SK-N-SH treated with all-trans-retinoic acid at 6 μM for 48 hours (cell line): ENCODE data around the gene PLGRKT.
"Not testable (repeated sequence)": the region's sequence is repeated elsewhere in the genome, so short reads cannot be mapped to it uniquely, and the experiment has no call there.

ENCODE experiments used
- ATAC-seq: fragments of 200-7000 bp; cut with Tn5 transposase; 3 replicates; pipeline ENCODE4 v1.9.1; 2020; ENCODE audit warnings: mild to moderate bottlenecking, moderate library complexity
- ARNTL ChIP-seq: fragments of 450-650 bp; formaldehyde crosslinking; IDR thresholded peaks from 2 replicates; pipeline ENCODE4 v1.5.0; 2020; ENCODE audit warnings: low read depth, mild to moderate bottlenecking, moderate library complexity, borderline replicate concordance
- BACH2 ChIP-seq: fragments of 250-450 bp; sonication (Bioruptor Pico); IDR thresholded peaks from 2 replicates; pipeline ENCODE4 v1.9.0; 2021; ENCODE audit warnings: mild to moderate bottlenecking, borderline replicate concordance
- CSDC2 ChIP-seq: fragments of 250-450 bp; sonication (Bioruptor Pico); IDR thresholded peaks from 2 replicates; pipeline ENCODE4 v1.5.0; 2020; ENCODE audit warnings: mild to moderate bottlenecking, moderate library complexity
- CSRNP3 ChIP-seq: fragments of 250-450 bp; sonication (Bioruptor Pico); IDR thresholded peaks from 2 replicates; pipeline ENCODE4 v1.5.1; 2021; ENCODE audit warnings: mild to moderate bottlenecking, moderate library complexity
- ESRRG ChIP-seq: fragments of 250-450 bp; sonication (Bioruptor Pico); IDR thresholded peaks from 2 replicates; pipeline ENCODE4 v1.6.1; 2021; ENCODE audit warnings: mild to moderate bottlenecking
- ISL1 ChIP-seq: fragments of 250-450 bp; sonication (Bioruptor Pico); IDR thresholded peaks from 2 replicates; pipeline ENCODE4 v2.1.2; 2022; ENCODE audit warnings: mild to moderate bottlenecking, moderate library complexity
- OSR1 ChIP-seq: fragments of 250-450 bp; sonication (Bioruptor Pico); IDR thresholded peaks from 2 replicates; pipeline ENCODE4 v1.8.0; 2022; ENCODE audit warnings: moderate library complexity, mild to moderate bottlenecking, inconsistent platforms
- PATZ1 ChIP-seq: fragments of 250-450 bp; sonication (Bioruptor Pico); IDR thresholded peaks from 2 replicates; pipeline ENCODE4 v1.8.0; 2020; ENCODE audit warnings: mild to moderate bottlenecking, moderate library complexity, borderline replicate concordance
- PPARA ChIP-seq: fragments of 250-450 bp; sonication (Bioruptor Pico); IDR thresholded peaks from 2 replicates; pipeline ENCODE4 v1.5.0; 2020; ENCODE audit warnings: mild to moderate bottlenecking, borderline replicate concordance
- RARB ChIP-seq: fragments of 250-450 bp; sonication (Bioruptor Pico); IDR thresholded peaks from 2 replicates; pipeline ENCODE4 v1.8.0; 2021; ENCODE audit warnings: mild to moderate bottlenecking, moderate library complexity
- SNAI2 ChIP-seq: fragments of 250-450 bp; sonication (Bioruptor Pico); IDR thresholded peaks from 2 replicates; pipeline ENCODE4 v1.5.0; 2020; ENCODE audit warnings: mild to moderate bottlenecking, moderate library complexity
- TCF4 ChIP-seq: fragments of 250-450 bp; sonication (Bioruptor Pico); IDR thresholded peaks from 2 replicates; pipeline ENCODE4 v1.8.0; 2021; ENCODE audit warnings: mild to moderate bottlenecking, moderate library complexity, borderline replicate concordance
- ZC3H10 ChIP-seq: fragments of 250-450 bp; sonication (Bioruptor Pico); IDR thresholded peaks from 2 replicates; pipeline ENCODE4 v1.5.1; 2021; ENCODE audit warnings: mild to moderate bottlenecking, moderate library complexity
- ZFP3 ChIP-seq: fragments of 250-450 bp; sonication (Bioruptor Pico); IDR thresholded peaks from 2 replicates; pipeline ENCODE4 v1.5.0; 2020; ENCODE audit warnings: mild to moderate bottlenecking, moderate library complexity
- ZFP30 ChIP-seq: fragments of 450-650 bp; formaldehyde crosslinking; IDR thresholded peaks from 2 replicates; pipeline ENCODE4 v1.5.0; 2022; ENCODE audit warnings: mild to moderate bottlenecking, moderate library complexity
- ZNF565 ChIP-seq: fragments of 450-650 bp; formaldehyde crosslinking; conservative IDR thresholded peaks from 2 replicates; pipeline ENCODE4 v1.5.0; 2020; ENCODE audit warnings: low read depth, mild to moderate bottlenecking, moderate library complexity
- ZNF70 ChIP-seq: fragments of 450-650 bp; formaldehyde crosslinking; IDR thresholded peaks from 2 replicates; pipeline ENCODE4 v1.5.0; 2020; ENCODE audit warnings: mild to moderate bottlenecking, moderate library complexity
- ZNF8 ChIP-seq: fragments of 450-650 bp; formaldehyde crosslinking; IDR thresholded peaks from 2 replicates; pipeline ENCODE4 v1.5.0; 2020; ENCODE audit warnings: mild to moderate bottlenecking, moderate library complexity
- TF ChIP-seq, protein P1 (sequence below): fragments of 250-450 bp; sonication (Bioruptor Pico); IDR thresholded peaks from 2 replicates; pipeline ENCODE4 v1.8.0; 2021; ENCODE audit warnings: low read depth, mild to moderate bottlenecking, moderate library complexity, borderline replicate concordance
- TF ChIP-seq, protein P2 (sequence below): fragments of 250-450 bp; sonication (Bioruptor Pico); IDR thresholded peaks from 2 replicates; pipeline ENCODE4 v1.5.1; 2020; ENCODE audit warnings: low read depth, mild to moderate bottlenecking, moderate library complexity
- TF ChIP-seq, protein P3 (sequence below): fragments of 250-450 bp; sonication (Bioruptor Pico); IDR thresholded peaks from 2 replicates; pipeline ENCODE4 v1.5.0; 2020; ENCODE audit warnings: mild to moderate bottlenecking, moderate library complexity

The PLGRKT gene

GRCh38 chr9:5479994-5480694 lies 42.4 kb upstream of the PLGRKT start:
- TF ChIP-seq ISL1 (CRISPR knock-in tag) (no peak), PATZ1 (CRISPR knock-in tag) (no peak), BACH2 (CRISPR knock-in tag) (no peak), CSRNP3 (CRISPR knock-in tag) (no peak), SNAI2 (CRISPR knock-in tag) (no peak), ZC3H10 (no peak), TCF4 (CRISPR knock-in tag) (no peak), OSR1 (CRISPR knock-in tag) (no peak)
- TF ChIP-seq, protein P1, sequence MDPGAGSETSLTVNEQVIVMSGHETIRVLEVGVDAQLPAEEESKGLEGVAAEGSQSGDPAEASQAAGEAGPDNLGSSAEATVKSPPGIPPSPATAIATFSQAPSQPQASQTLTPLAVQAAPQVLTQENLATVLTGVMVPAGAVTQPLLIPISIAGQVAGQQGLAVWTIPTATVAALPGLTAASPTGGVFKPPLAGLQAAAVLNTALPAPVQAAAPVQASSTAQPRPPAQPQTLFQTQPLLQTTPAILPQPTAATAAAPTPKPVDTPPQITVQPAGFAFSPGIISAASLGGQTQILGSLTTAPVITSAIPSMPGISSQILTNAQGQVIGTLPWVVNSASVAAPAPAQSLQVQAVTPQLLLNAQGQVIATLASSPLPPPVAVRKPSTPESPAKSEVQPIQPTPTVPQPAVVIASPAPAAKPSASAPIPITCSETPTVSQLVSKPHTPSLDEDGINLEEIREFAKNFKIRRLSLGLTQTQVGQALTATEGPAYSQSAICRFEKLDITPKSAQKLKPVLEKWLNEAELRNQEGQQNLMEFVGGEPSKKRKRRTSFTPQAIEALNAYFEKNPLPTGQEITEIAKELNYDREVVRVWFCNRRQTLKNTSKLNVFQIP (CRISPR knock-in tag): no peak
- no peak for ATAC-seq

DNA sequence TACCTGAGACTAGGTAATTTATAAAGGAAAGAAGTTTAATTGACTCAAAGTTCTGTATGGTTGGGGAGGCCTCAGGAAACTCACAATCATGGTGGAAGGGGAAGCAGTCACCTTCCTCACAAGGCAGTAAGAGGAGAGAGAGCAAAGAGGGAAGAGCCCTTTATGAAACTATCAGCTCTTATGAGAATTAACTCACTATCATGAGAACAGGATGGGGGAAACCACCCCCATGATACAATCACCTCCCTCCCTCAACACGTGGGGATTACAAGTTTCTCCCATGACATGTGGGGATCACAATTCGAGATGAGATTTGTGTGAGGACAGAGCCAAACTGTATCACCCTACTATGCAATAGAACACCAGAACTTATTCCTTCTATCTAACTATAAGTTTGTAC lies 40.5 kb upstream of the PLGRKT start:
- no peak for ATAC-seq

DNA sequence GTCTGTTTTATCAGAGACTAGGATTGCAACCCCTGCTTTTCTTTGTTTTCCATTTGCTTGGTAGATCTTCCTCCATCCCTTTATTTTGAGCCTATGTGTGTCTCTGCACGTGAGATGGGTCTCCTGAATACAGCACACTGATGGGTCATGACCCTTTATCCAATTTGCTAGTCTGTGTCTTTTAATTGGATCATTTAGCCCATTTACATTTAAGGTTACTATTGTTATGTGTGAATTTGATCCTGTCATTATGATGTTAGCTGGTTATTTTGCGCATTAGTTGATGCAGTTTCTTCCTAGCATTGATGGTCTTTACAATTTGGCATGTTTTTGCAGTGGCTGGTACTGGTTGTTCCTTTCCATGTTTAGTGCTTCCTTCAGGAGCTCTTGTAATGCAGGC lies 37.9 kb upstream of the PLGRKT start:
- not testable (repeated sequence) for ATAC-seq

More for the DNA sequence above, 40.5 kb upstream of the PLGRKT start:
- TF ChIP-seq TCF4 (CRISPR knock-in tag) (no peak), ZNF8 (CRISPR knock-in tag) (no peak), OSR1 (CRISPR knock-in tag) (no peak), ARNTL (CRISPR knock-in tag) (no peak), ZNF565 (CRISPR knock-in tag) (no peak)
- TF ChIP-seq, protein P2, sequence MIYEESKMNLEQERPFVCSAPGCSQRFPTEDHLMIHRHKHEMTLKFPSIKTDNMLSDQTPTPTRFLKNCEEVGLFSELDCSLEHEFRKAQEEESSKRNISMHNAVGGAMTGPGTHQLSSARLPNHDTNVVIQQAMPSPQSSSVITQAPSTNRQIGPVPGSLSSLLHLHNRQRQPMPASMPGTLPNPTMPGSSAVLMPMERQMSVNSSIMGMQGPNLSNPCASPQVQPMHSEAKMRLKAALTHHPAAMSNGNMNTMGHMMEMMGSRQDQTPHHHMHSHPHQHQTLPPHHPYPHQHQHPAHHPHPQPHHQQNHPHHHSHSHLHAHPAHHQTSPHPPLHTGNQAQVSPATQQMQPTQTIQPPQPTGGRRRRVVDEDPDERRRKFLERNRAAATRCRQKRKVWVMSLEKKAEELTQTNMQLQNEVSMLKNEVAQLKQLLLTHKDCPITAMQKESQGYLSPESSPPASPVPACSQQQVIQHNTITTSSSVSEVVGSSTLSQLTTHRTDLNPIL (CRISPR knock-in tag): no peak

- ATAC-seq: no peak
- TF ChIP-seq ESRRG (CRISPR knock-in tag): no peak
- TF ChIP-seq PPARA: no peak
- TF ChIP-seq, protein P1 (CRISPR knock-in tag): no peak
- TF ChIP-seq, protein P3, sequence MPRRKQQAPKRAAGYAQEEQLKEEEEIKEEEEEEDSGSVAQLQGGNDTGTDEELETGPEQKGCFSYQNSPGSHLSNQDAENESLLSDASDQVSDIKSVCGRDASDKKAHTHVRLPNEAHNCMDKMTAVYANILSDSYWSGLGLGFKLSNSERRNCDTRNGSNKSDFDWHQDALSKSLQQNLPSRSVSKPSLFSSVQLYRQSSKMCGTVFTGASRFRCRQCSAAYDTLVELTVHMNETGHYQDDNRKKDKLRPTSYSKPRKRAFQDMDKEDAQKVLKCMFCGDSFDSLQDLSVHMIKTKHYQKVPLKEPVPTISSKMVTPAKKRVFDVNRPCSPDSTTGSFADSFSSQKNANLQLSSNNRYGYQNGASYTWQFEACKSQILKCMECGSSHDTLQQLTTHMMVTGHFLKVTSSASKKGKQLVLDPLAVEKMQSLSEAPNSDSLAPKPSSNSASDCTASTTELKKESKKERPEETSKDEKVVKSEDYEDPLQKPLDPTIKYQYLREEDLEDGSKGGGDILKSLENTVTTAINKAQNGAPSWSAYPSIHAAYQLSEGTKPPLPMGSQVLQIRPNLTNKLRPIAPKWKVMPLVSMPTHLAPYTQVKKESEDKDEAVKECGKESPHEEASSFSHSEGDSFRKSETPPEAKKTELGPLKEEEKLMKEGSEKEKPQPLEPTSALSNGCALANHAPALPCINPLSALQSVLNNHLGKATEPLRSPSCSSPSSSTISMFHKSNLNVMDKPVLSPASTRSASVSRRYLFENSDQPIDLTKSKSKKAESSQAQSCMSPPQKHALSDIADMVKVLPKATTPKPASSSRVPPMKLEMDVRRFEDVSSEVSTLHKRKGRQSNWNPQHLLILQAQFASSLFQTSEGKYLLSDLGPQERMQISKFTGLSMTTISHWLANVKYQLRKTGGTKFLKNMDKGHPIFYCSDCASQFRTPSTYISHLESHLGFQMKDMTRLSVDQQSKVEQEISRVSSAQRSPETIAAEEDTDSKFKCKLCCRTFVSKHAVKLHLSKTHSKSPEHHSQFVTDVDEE: no peak
- no peak for TF ChIP-seq ZFP3
- TF ChIP-seq CSRNP3 (CRISPR knock-in tag): no peak
- TF ChIP-seq RARB (CRISPR knock-in tag): no peak
- no peak for TF ChIP-seq BACH2 (CRISPR knock-in tag)
- no peak for TF ChIP-seq ZNF70
- TF ChIP-seq TCF4 (CRISPR knock-in tag): no peak
- no peak for TF ChIP-seq OSR1 (CRISPR knock-in tag)
- TF ChIP-seq, protein P2 (CRISPR knock-in tag): no peak
- TF ChIP-seq ZNF565 (CRISPR knock-in tag): no peak
- no peak for TF ChIP-seq ZFP30 (CRISPR knock-in tag)
- no peak for TF ChIP-seq CSDC2 (CRISPR knock-in tag)
- TF ChIP-seq, all 23 proteins: peak for 0
These were observed 33.1 kb upstream of the PLGRKT start for GRCh38 chr9:5470816-5471215.
